HG02610 (cell line): ENCODE data around the gene ABCC10.

Experiments used
- ATAC-seq: cut with Tn5 transposase; IDR thresholded peaks from one replicate; pipeline ENCODE4 v1.9.1; 2021; ENCODE audit warnings: mild to moderate bottlenecking, moderate library complexity; ENCODE audit not compliant: unreplicated experiment

ABCC10 gene

GRCh38 chr6:43468748-43469681 is 41.7 kb downstream of the ABCC10 start:
- no peak for ATAC-seq

GRCh38 chr6:43469947-43470346 is 42.6 kb downstream of the ABCC10 start:
- ATAC-seq: peak; percentile 41

GRCh38 chr6:43471399-43471798 is 44.1 kb downstream of the ABCC10 start:
- ATAC-seq: no peak

- no peak for ATAC-seq
Observed at GRCh38 chr6:43472515-43472914, 45.2 kb downstream of the ABCC10 start.

GRCh38 chr6:43475516-43475915 is 48.2 kb downstream of the ABCC10 start:
- ATAC-seq: no peak

GRCh38 chr6:43476746-43477145 is 49.4 kb downstream of the ABCC10 start:
- ATAC-seq: no peak

GRCh38 chr6:43477235-43478007 is 50.1 kb downstream of the ABCC10 start, which contains the start of gene TJAP1:
Gene TJAP1, plus strand, starts transcription at chr6:43477570. Its CDS starts 21,432 bp downstream, at chr6:43499002.
- peak; percentile 96 for ATAC-seq

- no peak for ATAC-seq
Observed at GRCh38 chr6:43478008-43478372, 50.6 kb downstream of the ABCC10 start.

GRCh38 chr6:43481075-43481474 is 53.7 kb downstream of the ABCC10 start:
- ATAC-seq: no peak

- no peak for ATAC-seq
Observed at GRCh38 chr6:43481591-43482236, 54.4 kb downstream of the ABCC10 start.

GRCh38 chr6:43488667-43489276 is 61.4 kb downstream of the ABCC10 start:
- no peak for ATAC-seq

GRCh38 chr6:43489277-43490072 is 62.1 kb downstream of the ABCC10 start:
- ATAC-seq: no peak

GRCh38 chr6:43490523-43490939 is 63.2 kb downstream of the ABCC10 start:
- ATAC-seq: no peak

GRCh38 chr6:43491750-43492661 is 64.7 kb downstream of the ABCC10 start:
- ATAC-seq: no peak

GRCh38 chr6:43492673-43493072 is 65.3 kb downstream of the ABCC10 start:
- ATAC-seq: no peak

GRCh38 chr6:43493230-43493629 is 65.9 kb downstream of the ABCC10 start:
- no peak for ATAC-seq

- no peak for ATAC-seq
Observed at GRCh38 chr6:43493833-43494232, 66.5 kb downstream of the ABCC10 start.

GRCh38 chr6:43494321-43494720 is 67.0 kb downstream of the ABCC10 start:
- no peak for ATAC-seq

GRCh38 chr6:43494766-43495165 is 67.4 kb downstream of the ABCC10 start:
- no peak for ATAC-seq
